ENCODE measurements around the gene PTPRT.

DNA sequence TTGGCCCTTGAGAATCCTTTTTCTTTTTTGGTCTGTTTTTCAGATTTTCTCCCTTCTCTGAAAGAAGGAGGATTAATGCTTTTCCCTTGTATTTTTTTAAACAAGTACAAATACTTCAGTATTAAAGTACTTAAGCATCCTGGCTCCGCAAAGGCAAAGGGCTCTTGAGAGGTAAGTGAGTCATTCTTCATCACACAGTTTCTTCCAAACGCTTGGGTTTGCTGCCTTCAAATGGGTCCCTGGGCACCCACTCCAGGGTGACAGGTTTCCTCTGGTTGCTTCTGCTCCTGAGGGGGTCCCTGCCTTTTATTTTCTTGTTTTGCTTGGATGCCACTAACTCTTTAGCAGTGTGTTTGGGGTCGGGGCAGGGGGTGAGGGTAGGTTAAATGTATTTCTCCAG, 437.1 kb downstream of the PTPRT start:
- TF ChIP-seq, protein P1, sequence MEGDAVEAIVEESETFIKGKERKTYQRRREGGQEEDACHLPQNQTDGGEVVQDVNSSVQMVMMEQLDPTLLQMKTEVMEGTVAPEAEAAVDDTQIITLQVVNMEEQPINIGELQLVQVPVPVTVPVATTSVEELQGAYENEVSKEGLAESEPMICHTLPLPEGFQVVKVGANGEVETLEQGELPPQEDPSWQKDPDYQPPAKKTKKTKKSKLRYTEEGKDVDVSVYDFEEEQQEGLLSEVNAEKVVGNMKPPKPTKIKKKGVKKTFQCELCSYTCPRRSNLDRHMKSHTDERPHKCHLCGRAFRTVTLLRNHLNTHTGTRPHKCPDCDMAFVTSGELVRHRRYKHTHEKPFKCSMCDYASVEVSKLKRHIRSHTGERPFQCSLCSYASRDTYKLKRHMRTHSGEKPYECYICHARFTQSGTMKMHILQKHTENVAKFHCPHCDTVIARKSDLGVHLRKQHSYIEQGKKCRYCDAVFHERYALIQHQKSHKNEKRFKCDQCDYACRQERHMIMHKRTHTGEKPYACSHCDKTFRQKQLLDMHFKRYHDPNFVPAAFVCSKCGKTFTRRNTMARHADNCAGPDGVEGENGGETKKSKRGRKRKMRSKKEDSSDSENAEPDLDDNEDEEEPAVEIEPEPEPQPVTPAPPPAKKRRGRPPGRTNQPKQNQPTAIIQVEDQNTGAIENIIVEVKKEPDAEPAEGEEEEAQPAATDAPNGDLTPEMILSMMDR (IDR thresholded peaks at IDR 0.05) = no peak
- no peak for TF ChIP-seq POLR2A (IDR thresholded peaks at IDR 0.05)
